ENCODE measurements around the gene ARAP2. TPM values are rescaled to one million over a fixed set of nuclear protein-coding genes. Genes with fewer than 3 reads are reported as not detected.

Gene ARAP2
- total RNA-seq, 4 donors from 2014 or later, result 7.5 to 21.0 (median 7.9) TPM

DNA sequence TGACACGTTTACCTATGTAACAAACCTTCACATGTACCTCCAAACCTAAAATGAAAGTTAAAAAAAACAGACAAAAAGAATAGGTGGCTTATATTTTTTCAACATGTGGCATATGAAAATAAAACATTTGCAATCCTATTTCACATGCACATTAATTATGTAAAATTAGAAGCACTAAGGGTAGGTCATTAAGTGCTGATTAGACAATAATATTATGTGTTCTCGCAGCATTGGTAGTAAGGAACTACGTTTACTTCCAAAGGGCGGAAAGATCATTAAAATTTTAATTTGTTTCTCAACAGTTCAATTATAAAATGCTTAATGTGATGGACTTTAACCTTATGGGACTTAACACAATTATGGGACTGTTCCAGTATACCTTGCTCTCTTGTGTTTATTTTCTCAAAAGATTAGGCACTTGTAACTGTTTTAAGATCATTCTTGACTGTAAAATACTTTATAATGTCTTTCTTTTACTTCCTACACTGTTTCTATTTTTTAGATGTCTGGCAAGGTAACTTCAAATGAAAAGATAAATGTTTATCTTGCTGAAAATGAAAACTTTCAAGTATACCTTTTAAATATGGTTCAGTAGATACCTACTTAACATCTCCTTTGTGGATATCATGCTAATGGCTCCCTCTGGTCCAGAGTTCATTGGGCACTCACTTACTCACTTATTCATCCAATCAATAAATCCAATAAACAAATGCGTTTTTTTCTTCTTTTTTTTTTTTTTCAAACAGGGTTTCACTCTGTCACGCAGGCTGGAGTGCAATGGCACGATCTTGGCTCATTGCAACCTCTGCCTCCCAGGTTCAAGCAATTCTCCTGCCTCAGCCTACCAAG is 202.0 kb downstream of the ARAP2 start:
- WGBS, result 79% methylated on average over 7 of the region's 7 CpGs
- no peak for TF ChIP-seq POLR2AphosphoS5 (IDR thresholded peaks at IDR 0.05)
- TF ChIP-seq EP300 (IDR thresholded peaks at IDR 0.05), result no peak
- no peak for TF ChIP-seq POLR2A (IDR thresholded peaks at IDR 0.05; ENCODE audit: low read depth)
- TF ChIP-seq, protein P1, sequence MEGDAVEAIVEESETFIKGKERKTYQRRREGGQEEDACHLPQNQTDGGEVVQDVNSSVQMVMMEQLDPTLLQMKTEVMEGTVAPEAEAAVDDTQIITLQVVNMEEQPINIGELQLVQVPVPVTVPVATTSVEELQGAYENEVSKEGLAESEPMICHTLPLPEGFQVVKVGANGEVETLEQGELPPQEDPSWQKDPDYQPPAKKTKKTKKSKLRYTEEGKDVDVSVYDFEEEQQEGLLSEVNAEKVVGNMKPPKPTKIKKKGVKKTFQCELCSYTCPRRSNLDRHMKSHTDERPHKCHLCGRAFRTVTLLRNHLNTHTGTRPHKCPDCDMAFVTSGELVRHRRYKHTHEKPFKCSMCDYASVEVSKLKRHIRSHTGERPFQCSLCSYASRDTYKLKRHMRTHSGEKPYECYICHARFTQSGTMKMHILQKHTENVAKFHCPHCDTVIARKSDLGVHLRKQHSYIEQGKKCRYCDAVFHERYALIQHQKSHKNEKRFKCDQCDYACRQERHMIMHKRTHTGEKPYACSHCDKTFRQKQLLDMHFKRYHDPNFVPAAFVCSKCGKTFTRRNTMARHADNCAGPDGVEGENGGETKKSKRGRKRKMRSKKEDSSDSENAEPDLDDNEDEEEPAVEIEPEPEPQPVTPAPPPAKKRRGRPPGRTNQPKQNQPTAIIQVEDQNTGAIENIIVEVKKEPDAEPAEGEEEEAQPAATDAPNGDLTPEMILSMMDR (IDR thresholded peaks at IDR 0.05), result no peak
- H3K9me3 ChIP-seq, result peaks cover 0 to 3% (median 0%) of the 10 kb centered on the region in 4 donors
- intact Hi-C loops (cut with DNase I), result no loop called here
- no peaks in the 10 kb centered on the region for H3K27me3 ChIP-seq
- no peak for DNase-seq (ENCODE audit: extremely low spot score)
- no peak overlapping the region for H3K27ac ChIP-seq (replicated peaks in 1 of 4)
- no peaks in the 10 kb centered on the region for H3K36me3 ChIP-seq
- H3K4me1 ChIP-seq, result no peaks in the 10 kb centered on the region
- no peak overlapping the region for H3K4me3 ChIP-seq

DNA sequence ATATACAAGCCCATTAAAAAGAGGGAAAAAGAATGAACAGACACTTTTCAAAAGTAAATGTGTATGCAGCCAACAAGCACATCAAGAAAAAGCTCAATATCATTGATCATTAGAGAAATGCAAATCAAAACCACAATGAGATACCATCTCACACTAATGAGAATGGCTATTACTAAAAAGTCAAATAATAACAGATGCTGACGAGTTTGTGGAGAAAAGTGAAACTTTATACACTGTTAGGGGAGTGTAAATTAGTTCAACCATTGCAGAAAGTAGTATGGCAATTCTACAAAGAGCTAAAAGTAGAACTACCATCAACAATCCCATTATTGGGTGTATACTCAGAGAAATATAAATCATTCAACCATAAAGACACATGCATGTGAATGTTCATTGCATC is 203.0 kb downstream of the ARAP2 start:
- TF ChIP-seq POLR2AphosphoS5 (IDR thresholded peaks at IDR 0.05) (no peak), POLR2A (IDR thresholded peaks at IDR 0.05; ENCODE audit: low read depth) (no peak), EP300 (IDR thresholded peaks at IDR 0.05) (no peak)
- TF ChIP-seq, protein P1 (IDR thresholded peaks at IDR 0.05), result no peak
- WGBS, result 56% methylated on average over 1 of the region's 1 CpG
- intact Hi-C loops (cut with DNase I), result no loop called here
- Histone ChIP-seq H3K4me3 (no peak overlapping the region), H3K27ac (replicated peaks in 1 of 4) (no peak overlapping the region), H3K4me1 (no peaks in the 10 kb centered on the region), H3K27me3 (no peaks in the 10 kb centered on the region), H3K36me3 (no peaks in the 10 kb centered on the region), H3K9me3 (peaks cover 0 to 3% (median 0%) of the 10 kb centered on the region in 4 donors)
- no peak for DNase-seq (ENCODE audit: extremely low spot score)

DNA sequence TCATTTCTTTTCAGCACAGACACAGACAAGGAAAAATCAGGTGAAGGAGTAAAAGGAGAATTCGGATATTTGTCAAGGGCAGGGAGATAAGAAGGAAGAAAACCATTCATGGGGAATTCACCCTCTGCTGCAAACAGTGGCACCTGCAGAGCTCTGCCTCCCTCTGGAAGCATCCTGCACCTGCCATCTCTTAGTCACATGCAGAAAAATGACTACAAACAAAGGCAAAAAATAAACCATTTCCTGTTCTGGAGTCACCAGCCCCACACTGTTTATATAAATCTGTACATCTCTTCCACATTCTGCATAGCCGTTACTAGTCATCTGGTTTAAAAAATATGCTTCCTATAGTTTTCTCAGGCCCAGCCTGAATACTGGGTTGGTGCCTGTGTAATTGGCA is 205.3 kb downstream of the ARAP2 start:
- 59% methylated on average over 2 of the region's 2 CpGs for WGBS

DNA sequence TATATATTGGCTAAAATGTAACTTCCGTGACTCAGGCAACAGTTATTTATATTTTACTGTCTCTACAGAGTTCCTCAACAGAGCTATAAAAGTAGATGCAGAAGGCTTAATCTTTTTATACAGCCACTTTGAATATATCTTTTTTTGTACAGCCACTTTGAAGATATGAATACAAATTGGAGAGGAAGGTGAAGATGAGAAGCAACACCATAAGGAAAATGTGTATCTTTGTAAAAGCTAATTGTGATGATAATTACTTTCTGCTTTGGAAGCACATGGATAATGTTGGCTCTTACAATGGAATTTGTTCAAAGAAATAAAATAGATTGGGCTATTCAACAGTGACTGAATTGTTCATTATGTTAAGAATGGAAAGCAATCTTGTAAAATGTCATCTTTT is 205.8 kb downstream of the ARAP2 start:
- 73% methylated on average over 1 of the region's 1 CpG for WGBS
- intact Hi-C loops (cut with DNase I), result no loop called here
- Histone ChIP-seq H3K4me3 (no peak overlapping the region), H3K36me3 (no peaks in the 10 kb centered on the region), H3K4me1 (no peaks in the 10 kb centered on the region), H3K9me3 (peaks cover 0 to 3% (median 0%) of the 10 kb centered on the region in 4 donors), H3K27me3 (no peaks in the 10 kb centered on the region), H3K27ac (replicated peaks in 1 of 4) (no peak overlapping the region)
- TF ChIP-seq POLR2A (IDR thresholded peaks at IDR 0.05; ENCODE audit: low read depth) (no peak), POLR2AphosphoS5 (IDR thresholded peaks at IDR 0.05) (no peak), EP300 (IDR thresholded peaks at IDR 0.05) (no peak)
- TF ChIP-seq, protein P1 (IDR thresholded peaks at IDR 0.05), result no peak
- no peak for DNase-seq (ENCODE audit: extremely low spot score)

More for the DNA sequence above, 205.3 kb downstream of the ARAP2 start:
- Histone ChIP-seq H3K27me3 (no peaks in the 10 kb centered on the region), H3K9me3 (peaks cover 0 to 3% (median 0%) of the 10 kb centered on the region in 4 donors), H3K4me3 (no peak overlapping the region), H3K4me1 (no peaks in the 10 kb centered on the region), H3K27ac (replicated peaks in 1 of 4) (no peak overlapping the region), H3K36me3 (no peaks in the 10 kb centered on the region)
- intact Hi-C loops (cut with DNase I), result no loop called here
- TF ChIP-seq POLR2A (IDR thresholded peaks at IDR 0.05; ENCODE audit: low read depth) (no peak), EP300 (IDR thresholded peaks at IDR 0.05) (no peak), POLR2AphosphoS5 (IDR thresholded peaks at IDR 0.05) (no peak)
- TF ChIP-seq, protein P1 (IDR thresholded peaks at IDR 0.05), result no peak
- DNase-seq (ENCODE audit: extremely low spot score), result no peak
